Umbilical cord (tissue), 2 donors: ENCODE data around the gene MAP3K5. TPM values are rescaled to one million over a fixed set of nuclear protein-coding genes. Genes with fewer than 3 reads are reported as not detected.

Experiments
- DNase-seq: peaks from one replicate; pipeline ENCODE4 v3.0.0-alpha.2; 2015; ENCODE audit warnings: low spot score
- total RNA-seq: library from RNA; depleted of rRNA; stranded (reverse); fragments of >200 nt; gene quantifications from one replicate; pipeline ENCODE4 v1.2.3, GENCODE V29; 2014; ENCODE audit warnings: low replicate concordance; ENCODE audit not compliant: insufficient read depth

The MAP3K5 gene
- total RNA-seq, 1 donor from 2014 or later = 10.6 TPM

DNA sequence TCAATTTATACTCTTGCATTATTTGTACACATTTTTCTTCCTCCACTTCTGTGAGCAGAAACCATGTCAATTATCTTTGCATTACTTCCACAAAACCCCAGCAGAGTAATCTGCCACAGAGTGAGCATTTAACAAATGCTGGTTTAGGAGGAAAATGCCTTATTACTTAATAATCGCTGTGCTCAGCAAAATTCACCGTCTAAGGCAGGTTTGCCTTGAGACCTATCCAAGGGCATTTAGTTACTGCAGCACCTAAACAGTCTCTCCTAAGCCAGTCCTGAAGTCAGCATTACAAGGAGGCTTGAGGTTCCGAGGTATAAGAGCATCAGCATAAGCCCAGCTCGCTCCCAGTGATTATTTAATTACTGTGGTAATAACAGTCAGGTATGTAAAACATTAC, 270.4 kb downstream of the MAP3K5 start:
- no peak for DNase-seq

DNA sequence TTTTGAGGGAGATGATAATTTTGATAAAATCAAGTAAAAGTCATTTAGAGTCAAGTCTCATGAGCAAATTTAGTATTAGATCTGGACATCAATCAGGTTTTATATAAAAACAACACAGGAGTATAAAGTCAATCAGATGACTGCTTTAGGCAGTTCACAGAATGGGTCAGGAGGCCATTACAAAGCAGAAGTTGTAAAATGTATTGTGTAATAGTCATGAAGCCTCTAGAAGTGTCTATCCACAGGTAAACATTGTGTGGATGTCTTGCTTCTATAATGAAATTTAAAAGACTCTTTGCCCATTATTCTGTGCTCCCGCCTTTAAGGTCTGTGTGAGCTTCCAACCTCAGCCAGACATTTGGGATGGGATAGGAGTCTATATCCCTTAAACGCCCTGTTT, 270.9 kb downstream of the MAP3K5 start:
- DNase-seq = no peak

DNA sequence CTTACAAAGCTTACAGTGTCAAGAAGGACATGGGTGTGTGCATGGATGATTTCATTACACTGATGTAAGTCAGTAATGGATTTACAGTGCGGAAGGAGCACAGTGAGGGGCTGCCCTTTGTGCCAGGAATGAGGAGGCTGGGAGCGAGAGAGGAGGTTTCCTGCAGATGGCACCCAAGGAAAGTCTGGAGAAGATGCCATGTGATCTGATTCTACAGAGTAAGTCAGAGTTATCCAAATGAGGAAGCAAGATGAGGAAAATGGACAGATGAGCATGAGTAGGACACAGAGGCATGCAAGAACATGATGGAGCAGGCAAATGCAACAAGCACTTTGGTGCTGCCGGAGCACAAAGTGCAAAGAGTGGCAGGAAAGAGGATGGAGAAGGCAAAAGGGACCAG, 271.8 kb downstream of the MAP3K5 start:
- DNase-seq = no peak

DNA sequence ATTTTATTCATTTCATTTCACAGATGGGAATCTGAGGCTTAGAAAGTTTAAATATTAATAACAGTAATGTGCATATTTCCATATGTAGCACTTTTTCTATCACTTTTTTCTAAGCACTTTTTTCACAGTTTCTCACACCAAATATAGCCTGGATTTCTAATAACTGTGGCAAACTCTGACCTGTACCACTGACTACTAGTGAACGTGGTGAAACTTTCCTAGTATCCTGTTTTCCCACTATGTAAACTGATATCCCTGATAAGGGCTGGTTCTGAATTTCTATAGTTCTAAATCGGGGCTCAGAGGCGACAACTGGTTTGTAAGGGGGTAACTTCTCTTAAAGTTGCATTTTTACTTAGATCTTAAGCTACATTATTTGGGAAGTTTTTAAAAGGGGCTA, 274.7 kb downstream of the MAP3K5 start:
- no peak for DNase-seq

DNA sequence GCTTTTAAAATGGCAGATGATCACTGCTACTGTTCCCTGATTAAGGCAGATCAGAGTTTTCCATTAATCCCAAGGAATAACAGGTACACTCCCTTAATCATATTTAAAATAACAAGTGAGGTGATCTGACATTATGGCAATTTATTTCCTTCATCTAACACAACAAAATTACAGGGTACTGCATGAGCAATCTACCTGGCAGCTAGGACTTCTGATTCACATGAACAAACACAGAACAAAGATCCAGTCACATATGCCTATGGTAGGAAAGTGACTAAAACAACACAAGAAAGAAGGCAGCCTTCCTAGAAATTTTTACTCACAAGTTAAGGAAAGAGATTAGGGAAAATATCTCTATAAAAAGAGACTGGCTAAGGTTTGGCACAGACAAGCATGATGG, 275.3 kb downstream of the MAP3K5 start:
- no peak for DNase-seq

DNA sequence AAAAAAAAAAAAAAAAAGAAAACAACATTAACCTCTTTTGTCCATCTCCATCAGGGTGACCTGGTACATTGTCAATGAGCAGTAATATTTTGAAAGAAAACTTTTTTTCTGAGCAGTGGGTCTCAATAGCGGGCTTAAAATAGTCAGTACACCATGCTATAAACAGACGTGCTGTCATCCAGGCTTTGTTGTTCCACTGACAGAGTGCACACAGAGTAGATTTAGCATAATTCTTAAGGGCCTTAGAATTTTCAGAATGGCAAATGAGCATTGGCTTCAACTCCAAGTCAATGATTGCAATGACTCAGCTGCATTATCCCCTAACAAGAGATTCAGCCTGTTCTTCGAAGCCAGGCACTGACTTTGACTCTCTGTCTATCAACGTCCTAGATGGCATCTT, 277.7 kb downstream of the MAP3K5 start:
- no peak for DNase-seq

DNA sequence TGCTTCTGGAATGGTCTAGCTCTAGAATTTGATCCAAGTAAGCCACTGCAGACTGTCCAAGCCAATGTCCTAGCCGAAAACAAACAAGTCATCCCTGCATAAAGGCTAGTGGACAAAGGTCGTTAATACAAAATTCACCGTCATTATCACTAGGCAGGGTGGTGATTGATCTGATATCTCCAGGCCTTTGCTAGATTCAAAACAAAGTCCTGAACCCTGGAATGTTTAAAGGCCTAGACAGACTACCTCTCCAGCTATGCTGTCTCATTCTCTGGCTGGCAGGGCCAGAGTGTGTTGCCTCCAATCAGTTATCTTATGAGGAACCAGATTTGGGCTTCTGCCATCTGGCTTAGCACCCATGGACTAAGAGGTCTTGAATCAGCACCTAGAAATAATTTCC, 280.4 kb downstream of the MAP3K5 start:
- DNase-seq = no peak

DNA sequence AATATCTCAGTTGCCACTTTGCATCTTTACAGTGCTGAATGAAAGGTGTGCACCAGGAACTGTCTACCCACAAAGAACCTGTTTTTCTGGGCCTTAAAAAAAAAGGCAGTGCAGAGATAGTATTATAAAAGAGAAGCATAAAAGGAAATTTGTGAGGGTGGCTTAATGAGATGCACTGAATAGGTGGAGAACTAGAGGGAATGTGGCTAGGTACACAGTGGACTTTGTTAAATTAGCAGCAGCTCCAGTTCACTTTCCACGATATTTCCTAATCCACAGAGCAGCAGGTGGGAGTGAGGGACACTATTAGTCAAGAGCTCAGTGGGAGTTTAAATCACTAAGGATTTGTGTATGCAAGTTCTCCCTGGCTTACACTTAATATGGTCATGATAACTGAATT, 280.9 kb downstream of the MAP3K5 start:
- DNase-seq = peak; percentile 20

DNA sequence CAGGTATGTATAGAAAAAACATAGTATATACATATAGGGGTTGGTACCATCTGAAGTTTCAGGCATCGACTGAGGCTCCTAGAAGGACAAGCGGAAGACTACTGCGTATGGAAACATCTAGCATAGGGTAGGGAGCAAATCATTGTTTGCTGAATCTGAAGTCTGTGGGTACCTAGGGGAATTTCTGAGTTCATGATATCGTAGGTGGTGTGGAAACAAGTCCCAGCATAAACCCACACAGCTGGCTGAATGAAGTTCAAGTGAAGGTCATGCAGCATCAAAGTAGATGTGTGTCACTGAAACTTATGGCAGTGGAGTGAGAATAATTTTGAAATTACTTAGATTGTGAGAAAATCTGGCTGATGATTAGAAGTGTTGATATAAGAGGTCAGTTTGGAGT, 281.5 kb downstream of the MAP3K5 start:
- no peak for DNase-seq

DNA sequence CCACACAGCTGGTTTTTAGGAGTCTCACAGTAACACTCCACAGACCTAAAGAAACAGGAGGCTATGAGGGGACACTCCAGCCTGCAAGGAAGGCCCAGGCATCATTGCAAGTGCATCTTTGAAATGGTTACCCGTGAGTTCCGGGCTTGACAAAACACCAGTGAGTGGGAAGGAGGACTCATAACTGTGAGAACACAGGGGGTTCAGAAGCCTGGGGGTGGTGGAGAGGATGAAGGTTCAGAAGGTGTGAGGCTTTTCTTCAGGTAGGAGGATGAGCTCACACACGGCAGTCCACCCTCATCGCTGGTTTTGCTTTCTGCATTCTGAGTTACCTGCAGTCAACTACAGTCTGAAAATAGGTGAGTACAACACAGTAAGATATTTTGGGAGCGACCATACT, 282.0 kb downstream of the MAP3K5 start:
- no peak for DNase-seq

DNA sequence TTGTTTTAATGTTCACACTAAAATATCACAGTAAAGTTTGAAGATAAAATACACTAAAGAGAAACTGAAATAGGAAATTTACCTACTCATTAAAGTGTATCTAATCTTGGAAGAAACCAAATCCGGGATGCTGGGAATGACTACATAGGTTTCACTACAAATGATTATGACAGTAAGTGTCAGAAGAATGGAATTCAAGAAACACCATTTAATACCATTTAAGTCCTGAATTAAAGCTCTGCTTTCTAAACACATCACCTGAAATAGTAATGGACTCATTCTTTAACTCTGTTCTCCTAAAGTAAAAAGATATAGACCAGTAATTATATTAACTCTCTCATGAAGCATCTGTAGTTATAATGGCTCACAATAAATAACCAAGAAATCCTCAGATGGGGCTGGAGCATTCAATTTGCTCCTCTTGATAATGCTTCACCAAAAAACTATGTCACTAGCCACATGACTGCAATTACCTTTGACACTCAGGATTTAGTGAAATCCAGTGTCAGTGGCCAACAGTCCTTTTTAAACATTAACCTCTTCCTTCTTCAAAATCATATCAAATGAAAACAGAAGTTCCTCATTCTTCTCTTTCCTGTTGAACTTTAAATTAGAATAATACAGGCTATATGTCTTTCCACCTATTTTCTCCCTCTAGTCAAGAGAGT, 283.4 kb downstream of the MAP3K5 start:
- DNase-seq = no peak

Other genes with a start within 250 kb of the MAP3K5 start
- 2.6 TPM for gene MAP7, start 242.1 kb downstream of the MAP3K5 start, total RNA-seq
- 6.7 TPM for gene PEX7, start 30.1 kb upstream of the MAP3K5 start, total RNA-seq
- 0.72 TPM for gene SLC35D3, start 129.8 kb upstream of the MAP3K5 start, total RNA-seq